Tibial artery (tissue), 4 donors: ENCODE data around the gene CTR9.

Experiments
- DNase-seq, 2 donors: peaks; one replicate each; pipeline ENCODE4 v3.0.0-alpha.2; 2019
- H3K27ac ChIP-seq, 2 donors: fragments of 200-600 bp; sonication (generic) in 1 of 2; 1 replicate in 1 of 2; 2 replicates in 1 of 2; pipeline ENCODE4 v1.5.1; 2018 to 2019; ENCODE audit warnings: mild to moderate bottlenecking in 1 of 2
- H3K27me3 ChIP-seq, 2 donors: fragments of 200-600 bp; sonication (generic) in 1 of 2; one replicate each; pipeline versions ENCODE4 v1.5.1 to v1.6.0; 2016 to 2019
- H3K36me3 ChIP-seq, 3 donors: fragments of 200-600 bp; sonication (generic) in 2 of 3; one replicate each; pipeline ENCODE4 v1.5.1; 2016 to 2019; ENCODE audit warnings: mild to moderate bottlenecking in 2 of 3
- H3K4me1 ChIP-seq, 4 donors: fragments of 200-600 bp; sonication (generic) in 2 of 4; 1 replicate in 3 of 4; 2 replicates in 1 of 4; pipeline ENCODE4 v1.5.1; 2016 to 2019
- H3K4me3 ChIP-seq, 2 donors: fragments of 200-600 bp; sonication (generic) in 1 of 2; 1 replicate in 1 of 2; 2 replicates in 1 of 2; pipeline ENCODE4 v1.5.1; 2018 to 2019; ENCODE audit warnings: mild to moderate bottlenecking in 2 of 2
- H3K9me3 ChIP-seq, 3 donors: fragments of 200-600 bp; sonication (generic) in 1 of 3; one replicate each; pipeline ENCODE4 v1.5.1; 2016 to 2019
- intact Hi-C: fragments of 100-400 bp; cut with DNase I; formaldehyde crosslinking; loops from one replicate; pipeline ENCODE4 v1.15.0; 2023; ENCODE audit warnings: low total_unique reads
- TF ChIP-seq, protein P1 (sequence below), 2 experiments: fragments of 200-600 bp in 1 of 2; fragments of 450-650 bp in 1 of 2; IDR thresholded peaks; one replicate each; pipeline ENCODE4 v1.5.1; 2017 to 2019; ENCODE audit warnings: antibody characterized with exemption in 2 of 2, mild to moderate bottlenecking in 1 of 2, moderate library complexity in 1 of 2

The CTR9 gene

DNA sequence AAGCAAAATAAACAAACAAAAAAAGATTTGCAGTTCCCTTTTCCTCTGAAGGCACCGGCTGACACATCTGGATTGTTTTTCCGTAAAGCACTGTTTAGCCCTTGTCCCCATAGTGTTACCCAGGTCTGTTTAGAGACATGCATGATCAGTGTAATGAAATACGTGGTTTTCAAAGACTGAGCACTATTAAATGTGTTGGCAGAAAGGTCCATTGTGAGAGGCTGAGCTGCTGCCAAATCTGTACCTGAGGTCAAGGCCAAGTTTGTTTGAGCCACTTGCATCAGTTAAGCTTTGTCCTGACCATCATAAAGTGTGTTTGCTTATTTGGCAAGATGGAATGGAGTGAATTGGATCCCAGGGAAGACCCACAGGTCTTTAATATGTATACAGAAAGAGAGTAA, 26.3 kb downstream of the CTR9 start:
- H3K27ac ChIP-seq, result no peak overlapping the region
- DNase-seq, result no peak
- no peaks in the 10 kb centered on the region for H3K27me3 ChIP-seq
- H3K4me3 ChIP-seq, result no peak overlapping the region
- TF ChIP-seq, protein P1, sequence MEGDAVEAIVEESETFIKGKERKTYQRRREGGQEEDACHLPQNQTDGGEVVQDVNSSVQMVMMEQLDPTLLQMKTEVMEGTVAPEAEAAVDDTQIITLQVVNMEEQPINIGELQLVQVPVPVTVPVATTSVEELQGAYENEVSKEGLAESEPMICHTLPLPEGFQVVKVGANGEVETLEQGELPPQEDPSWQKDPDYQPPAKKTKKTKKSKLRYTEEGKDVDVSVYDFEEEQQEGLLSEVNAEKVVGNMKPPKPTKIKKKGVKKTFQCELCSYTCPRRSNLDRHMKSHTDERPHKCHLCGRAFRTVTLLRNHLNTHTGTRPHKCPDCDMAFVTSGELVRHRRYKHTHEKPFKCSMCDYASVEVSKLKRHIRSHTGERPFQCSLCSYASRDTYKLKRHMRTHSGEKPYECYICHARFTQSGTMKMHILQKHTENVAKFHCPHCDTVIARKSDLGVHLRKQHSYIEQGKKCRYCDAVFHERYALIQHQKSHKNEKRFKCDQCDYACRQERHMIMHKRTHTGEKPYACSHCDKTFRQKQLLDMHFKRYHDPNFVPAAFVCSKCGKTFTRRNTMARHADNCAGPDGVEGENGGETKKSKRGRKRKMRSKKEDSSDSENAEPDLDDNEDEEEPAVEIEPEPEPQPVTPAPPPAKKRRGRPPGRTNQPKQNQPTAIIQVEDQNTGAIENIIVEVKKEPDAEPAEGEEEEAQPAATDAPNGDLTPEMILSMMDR (IDR thresholded peaks at IDR 0.05), result no peak
- no peaks in the 10 kb centered on the region for H3K4me1 ChIP-seq
- H3K36me3 ChIP-seq, result peaks cover 58 to 76% (median 61%) of the 10 kb centered on the region in 3 donors
- no peaks in the 10 kb centered on the region for H3K9me3 ChIP-seq
- intact Hi-C loops, result no loop called here

DNA sequence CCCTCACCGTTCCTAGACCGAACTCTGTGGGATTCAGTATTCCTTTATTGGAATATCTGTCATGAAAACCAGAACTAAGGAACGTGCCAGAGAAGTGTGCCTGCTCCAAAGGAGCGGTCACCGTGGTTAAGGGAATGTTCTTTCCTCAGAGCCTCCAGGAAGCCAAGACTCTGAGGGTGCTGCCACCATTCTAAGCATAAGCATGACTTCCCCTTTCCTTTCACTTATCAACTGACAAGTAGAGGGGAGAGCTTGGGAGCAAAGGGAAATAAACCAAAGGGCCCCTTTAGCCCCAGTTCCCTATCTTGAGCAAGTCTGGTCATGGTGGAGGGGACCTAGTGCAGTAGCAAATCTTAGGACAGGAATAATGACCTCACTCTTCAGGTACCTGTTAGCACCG, 26.8 kb downstream of the CTR9 start:
- Histone ChIP-seq H3K36me3 (peaks cover 54 to 72% (median 57%) of the 10 kb centered on the region in 3 donors), H3K4me1 (no peaks in the 10 kb centered on the region), H3K9me3 (no peaks in the 10 kb centered on the region), H3K27ac (peak overlapping the region in 1 of 2 donors; percentile 43), H3K27me3 (no peaks in the 10 kb centered on the region), H3K4me3 (no peak overlapping the region)
- intact Hi-C loops, result no loop called here
- DNase-seq, result no peak
- TF ChIP-seq, protein P1 (IDR thresholded peaks at IDR 0.05), result no peak

DNA sequence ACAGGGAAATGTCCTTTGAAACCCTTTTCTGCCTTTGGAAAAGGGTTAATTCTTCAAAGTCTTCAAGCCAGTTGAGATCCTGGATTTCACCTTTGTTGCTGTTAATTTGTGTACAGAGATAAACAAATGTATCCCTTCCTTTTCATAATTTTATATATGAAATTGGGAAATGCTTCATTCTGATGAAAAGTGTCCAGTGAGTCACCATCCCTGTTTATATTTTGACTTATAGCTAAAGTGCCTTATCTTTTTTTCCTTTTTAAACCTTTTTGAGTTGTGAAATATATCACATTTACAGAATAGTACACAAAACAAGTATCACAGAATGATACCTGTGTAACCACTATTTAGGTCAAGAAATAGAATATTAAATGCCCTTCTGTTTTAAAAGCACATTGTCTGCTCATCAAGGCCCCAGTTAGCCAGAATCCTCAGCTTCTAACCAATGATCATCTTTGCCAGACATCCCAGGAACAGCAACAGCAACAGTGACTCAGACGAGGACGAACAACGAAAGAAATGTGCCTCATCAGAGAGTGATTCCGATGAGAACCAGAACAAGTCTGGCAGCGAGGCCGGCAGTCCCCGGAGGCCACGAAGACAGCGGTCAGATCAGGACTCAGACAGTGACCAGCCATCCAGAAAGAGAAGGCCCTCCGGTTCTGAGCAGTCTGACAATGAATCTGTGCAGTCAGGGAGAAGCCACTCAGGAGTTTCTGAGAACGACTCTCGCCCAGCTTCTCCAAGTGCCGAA, 27.3 kb downstream of the CTR9 start:
- no peaks in the 10 kb centered on the region for H3K4me1 ChIP-seq
- H3K4me3 ChIP-seq, result no peak overlapping the region
- TF ChIP-seq, protein P1 (IDR thresholded peaks at IDR 0.05), result no peak
- H3K9me3 ChIP-seq, result no peaks in the 10 kb centered on the region
- peaks cover 48 to 66% (median 51%) of the 10 kb centered on the region in 3 donors for H3K36me3 ChIP-seq
- peak overlapping the region; percentile 16 to 43 for H3K27ac ChIP-seq
- intact Hi-C loops, result no loop called here
- peak; percentile 51 to 73 for DNase-seq
- H3K27me3 ChIP-seq, result no peaks in the 10 kb centered on the region

DNA sequence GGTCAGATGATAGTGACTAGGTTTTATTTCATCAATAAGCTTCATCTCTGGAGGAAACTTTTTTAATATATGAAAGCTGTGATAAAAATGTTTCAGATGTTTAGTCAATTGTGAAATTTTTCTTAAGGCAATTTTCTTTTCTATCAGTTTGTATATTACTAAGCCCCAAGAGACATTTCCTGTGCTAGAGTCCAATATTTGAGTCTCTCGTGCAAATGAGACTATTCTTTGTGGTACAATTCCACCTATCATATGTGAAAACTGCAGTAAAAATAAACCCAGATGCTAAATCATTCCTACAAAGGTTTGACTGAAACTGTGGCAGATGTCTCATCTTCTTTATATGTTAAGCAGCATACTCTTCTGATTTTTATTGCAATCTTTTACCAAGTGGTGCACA, 28.0 kb downstream of the CTR9 start:
- H3K9me3 ChIP-seq, result no peaks in the 10 kb centered on the region
- no peak for DNase-seq
- peak overlapping the region; percentile 16 to 43 for H3K27ac ChIP-seq
- H3K4me3 ChIP-seq, result no peak overlapping the region
- TF ChIP-seq, protein P1 (IDR thresholded peaks at IDR 0.05), result no peak
- intact Hi-C loops, result no loop called here
- peaks cover 42 to 59% (median 44%) of the 10 kb centered on the region in 3 donors for H3K36me3 ChIP-seq
- H3K4me1 ChIP-seq, result no peaks in the 10 kb centered on the region
- no peaks in the 10 kb centered on the region for H3K27me3 ChIP-seq

DNA sequence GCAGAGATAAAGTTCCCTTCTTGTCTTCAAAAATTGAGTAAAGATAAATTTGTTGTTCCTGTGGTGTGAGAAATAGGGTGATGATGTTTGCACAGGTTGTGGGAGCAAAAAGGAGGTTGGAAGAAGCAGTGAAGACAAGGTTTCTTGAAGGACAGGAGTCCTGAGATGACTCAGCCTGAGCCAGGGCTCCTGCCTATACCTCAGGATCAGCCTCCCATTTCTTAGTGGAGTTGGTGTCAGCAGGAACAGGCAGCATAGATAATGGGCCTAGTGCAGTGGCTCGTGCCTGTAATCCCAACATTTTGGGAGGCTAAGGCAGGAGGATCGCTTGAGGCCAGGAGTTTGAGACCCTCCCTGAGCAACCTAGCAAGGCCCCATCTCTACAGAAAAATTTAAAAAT, 29.0 kb downstream of the CTR9 start:
- DNase-seq, result no peak
- Histone ChIP-seq H3K4me3 (no peak overlapping the region), H3K9me3 (no peaks in the 10 kb centered on the region), H3K27ac (no peak overlapping the region), H3K36me3 (peaks cover 32 to 49% (median 34%) of the 10 kb centered on the region in 3 donors), H3K27me3 (no peaks in the 10 kb centered on the region), H3K4me1 (no peaks in the 10 kb centered on the region)
- TF ChIP-seq, protein P1 (IDR thresholded peaks at IDR 0.05), result no peak
- intact Hi-C loops, result no loop called here
